Ishikawa (cell line): ENCODE measurements around the gene RBCK1.

Experiments
- CEBPB ChIP-seq: IDR thresholded peaks from 2 replicates; pipeline ENCODE4 v1.6.1; 2012
- EP300 ChIP-seq: IDR thresholded peaks from 2 replicates; pipeline ENCODE4 v1.6.1; 2012; ENCODE audit warnings: borderline replicate concordance
- FOXM1 ChIP-seq: IDR thresholded peaks from 2 replicates; pipeline ENCODE4 v1.6.1; 2012; ENCODE audit warnings: low read depth, borderline replicate concordance
- RAD21 ChIP-seq: IDR thresholded peaks from 2 replicates; pipeline ENCODE4 v1.6.1; 2012; ENCODE audit warnings: low read depth
- YY1 ChIP-seq: IDR thresholded peaks from 2 replicates; pipeline ENCODE4 v1.6.1; 2012; ENCODE audit warnings: low read depth
- TF ChIP-seq, protein P1 (sequence below): IDR thresholded peaks from 2 replicates; pipeline ENCODE4 v1.6.1; 2012; ENCODE audit warnings: low read depth, mild to moderate bottlenecking
- TF ChIP-seq, protein P2 (sequence below): IDR thresholded peaks from 2 replicates; pipeline ENCODE4 v1.6.1; 2012

DNA sequence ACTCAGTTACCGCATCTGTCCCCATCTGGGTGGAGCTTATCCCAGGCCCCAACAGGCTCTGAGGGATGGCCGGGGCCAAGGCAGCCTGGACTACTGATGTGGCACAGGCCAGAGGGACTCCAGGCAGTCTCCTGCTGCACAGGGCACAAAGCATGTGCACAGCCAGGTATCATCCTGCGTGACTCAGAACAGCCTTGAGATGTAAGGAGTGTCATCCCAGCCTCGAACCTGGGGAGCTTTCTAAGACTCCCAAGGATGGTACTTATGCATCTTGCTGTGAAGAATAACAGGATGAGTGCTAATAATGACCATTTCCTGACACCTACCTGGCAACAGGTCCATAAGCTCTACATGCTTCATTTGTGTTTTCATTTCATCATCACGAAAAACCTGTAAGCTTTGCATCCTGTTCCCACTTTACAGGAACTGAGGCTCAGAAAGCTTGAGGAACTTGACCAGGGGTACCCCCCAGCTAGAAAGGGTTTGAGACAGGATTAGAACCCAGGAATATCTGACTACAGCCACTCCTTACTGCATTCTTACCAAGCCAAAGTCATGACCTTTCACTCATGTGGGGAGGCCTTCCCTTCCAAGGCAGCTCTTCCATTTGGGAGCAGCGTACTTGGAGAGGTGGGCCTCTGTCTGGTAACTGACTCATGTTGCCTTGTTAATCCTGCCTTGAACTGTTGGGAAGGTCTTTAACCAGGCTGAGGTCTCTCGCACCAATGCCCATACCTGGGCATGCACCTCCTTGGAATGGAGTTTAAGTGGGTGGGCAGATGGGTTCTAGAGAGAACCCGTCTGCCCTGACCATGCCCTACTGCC, 25.6 kb upstream of the RBCK1 start:
- TF ChIP-seq RAD21 (no peak), FOXM1 (no peak), EP300 (no peak), CEBPB (no peak), YY1 (no peak)
- TF ChIP-seq, protein P1, sequence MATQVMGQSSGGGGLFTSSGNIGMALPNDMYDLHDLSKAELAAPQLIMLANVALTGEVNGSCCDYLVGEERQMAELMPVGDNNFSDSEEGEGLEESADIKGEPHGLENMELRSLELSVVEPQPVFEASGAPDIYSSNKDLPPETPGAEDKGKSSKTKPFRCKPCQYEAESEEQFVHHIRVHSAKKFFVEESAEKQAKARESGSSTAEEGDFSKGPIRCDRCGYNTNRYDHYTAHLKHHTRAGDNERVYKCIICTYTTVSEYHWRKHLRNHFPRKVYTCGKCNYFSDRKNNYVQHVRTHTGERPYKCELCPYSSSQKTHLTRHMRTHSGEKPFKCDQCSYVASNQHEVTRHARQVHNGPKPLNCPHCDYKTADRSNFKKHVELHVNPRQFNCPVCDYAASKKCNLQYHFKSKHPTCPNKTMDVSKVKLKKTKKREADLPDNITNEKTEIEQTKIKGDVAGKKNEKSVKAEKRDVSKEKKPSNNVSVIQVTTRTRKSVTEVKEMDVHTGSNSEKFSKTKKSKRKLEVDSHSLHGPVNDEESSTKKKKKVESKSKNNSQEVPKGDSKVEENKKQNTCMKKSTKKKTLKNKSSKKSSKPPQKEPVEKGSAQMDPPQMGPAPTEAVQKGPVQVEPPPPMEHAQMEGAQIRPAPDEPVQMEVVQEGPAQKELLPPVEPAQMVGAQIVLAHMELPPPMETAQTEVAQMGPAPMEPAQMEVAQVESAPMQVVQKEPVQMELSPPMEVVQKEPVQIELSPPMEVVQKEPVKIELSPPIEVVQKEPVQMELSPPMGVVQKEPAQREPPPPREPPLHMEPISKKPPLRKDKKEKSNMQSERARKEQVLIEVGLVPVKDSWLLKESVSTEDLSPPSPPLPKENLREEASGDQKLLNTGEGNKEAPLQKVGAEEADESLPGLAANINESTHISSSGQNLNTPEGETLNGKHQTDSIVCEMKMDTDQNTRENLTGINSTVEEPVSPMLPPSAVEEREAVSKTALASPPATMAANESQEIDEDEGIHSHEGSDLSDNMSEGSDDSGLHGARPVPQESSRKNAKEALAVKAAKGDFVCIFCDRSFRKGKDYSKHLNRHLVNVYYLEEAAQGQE = no peak
- TF ChIP-seq, protein P2, sequence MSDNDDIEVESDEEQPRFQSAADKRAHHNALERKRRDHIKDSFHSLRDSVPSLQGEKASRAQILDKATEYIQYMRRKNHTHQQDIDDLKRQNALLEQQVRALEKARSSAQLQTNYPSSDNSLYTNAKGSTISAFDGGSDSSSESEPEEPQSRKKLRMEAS = no peak
